Activated CD8-positive, alpha-beta memory T cell treated with anti-CD3 and anti-CD28 coated beads, Interleukin-2, amount 50 U/mL, for 48 hours (primary cell): Measurements from ENCODE around the gene TRMO.

ENCODE experiments used
- DNase-seq: peaks from one replicate; pipeline ENCODE4 v3.0.0-alpha.2; 2020

The TRMO gene

DNA sequence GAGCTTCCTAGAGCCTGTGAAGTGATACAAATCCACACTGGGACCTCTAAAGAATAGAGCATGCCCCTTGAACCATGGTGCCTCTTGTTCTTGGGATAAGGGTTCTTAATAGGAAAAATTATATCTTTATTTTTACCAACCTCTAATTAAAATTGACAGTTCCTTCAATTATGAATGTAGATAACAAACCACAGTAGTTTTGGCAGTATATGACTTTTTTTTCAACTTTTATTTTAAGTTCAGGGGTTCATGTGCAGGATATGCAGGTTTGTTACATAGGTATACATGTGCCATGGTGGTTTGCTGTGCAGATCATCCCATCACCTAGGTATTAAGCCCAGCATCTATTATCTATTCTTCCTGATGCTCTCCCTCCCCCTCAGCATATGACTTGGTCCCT lies 14.7 kb upstream of the TRMO start:
- no peak for DNase-seq

DNA sequence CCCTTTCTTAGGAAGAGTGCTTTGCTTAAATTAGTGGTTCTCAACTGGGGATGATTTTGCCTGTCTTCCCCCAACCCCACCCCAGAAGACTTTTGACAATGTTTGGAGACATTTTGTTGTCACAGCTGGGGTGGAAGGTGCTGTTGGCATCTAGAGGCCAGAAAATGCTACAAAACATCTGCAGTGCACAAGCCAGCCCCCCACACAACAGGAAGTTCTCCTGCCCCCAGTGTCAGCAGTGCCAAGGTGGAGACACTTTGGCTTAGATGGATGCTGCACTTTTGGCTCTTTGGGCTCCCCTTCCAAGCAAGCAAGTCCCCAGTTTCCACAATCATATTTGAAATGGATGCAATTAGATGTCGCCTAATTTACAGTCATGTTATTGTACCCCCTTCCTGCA lies 13.0 kb upstream of the TRMO start:
- DNase-seq = no peak

DNA sequence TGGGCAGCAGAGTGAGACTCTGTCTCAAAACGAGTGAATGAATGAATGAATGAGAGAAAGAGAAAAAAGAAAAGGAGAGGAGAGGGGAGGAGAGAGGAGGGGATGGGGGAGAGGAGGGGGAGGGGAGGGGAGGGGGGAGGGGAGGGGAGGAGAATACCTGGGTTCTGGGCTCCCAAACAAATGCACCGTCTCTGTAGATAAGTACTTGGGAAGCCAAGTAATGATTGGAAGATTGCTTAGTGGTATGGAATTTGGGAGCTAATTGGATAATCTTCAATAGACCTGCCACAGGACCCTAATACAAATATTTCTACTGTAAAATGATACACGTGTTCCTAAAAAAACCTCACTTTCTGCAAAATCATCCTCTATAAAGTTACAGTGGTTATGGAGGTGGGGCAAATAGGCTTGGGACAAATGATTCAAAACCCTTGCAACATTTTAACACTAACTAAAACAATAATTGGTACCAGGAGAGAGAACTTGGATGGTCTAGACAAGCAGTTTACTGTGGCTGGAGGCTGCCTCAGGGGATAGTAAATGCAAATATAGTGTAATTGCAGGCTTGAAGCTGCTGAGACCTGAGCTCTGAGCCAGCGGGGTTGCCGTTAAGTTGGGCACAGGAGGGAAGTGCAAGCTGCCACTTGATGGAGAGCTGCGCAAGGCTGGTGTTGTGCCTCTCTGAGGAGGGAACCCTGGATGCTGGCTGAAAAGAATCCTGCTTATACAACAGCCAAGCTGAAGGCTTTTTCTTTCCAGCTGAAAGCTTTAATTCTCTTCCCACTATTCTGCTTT lies 12.2 kb upstream of the TRMO start:
- no peak for DNase-seq

DNA sequence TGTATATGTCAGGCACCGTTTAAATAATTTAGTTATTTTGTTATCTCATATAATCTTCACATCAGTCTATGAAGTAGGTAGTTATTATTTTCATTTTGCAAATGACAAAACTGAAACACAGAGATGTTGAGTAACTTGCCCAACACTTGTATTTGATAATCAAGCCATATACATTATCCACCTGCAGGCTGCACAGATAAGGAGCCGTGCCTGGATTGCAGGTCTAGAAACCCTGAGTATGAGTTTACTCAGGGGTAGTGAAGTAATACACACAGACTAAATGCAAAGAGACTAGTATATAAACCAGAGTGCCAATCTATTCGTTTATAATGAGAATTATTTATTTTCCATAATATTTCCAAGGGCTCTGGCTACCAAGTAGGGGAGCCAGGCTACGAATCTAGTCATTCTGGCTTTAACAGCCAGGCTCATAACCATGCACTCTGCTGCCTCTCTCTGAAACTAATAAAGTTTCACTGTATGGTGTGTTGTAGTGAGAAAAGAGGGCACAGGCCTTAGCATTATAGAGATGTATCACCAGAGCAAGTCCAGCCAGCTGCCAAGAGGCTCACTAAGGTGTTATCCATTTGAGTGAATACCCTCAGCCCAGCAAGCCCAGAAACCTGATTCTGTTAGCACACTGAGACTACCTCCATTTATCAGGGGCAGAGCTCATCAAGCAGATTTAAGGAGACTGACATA lies 11.1 kb upstream of the TRMO start:
- no peak for DNase-seq

DNA sequence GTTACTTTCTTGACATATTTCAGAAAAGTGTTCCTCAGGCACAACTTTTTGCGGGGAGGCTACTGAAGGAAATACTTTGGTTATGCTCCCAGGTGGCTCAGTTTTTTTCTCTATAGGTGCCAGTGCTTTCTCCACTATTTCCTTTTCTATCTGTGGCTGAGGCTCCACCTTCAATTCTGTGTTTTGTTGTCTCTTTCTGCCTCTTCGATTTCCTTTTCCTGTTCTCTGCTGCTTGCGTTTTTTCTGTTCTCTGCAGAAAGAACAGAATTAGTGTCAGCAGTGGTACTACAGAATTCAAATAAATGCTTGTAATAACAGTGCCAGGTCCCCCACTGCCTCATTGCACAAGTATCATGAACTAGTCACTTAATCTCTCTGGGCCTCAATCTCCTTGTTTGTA lies 8.7 kb upstream of the TRMO start:
- DNase-seq = no peak

DNA sequence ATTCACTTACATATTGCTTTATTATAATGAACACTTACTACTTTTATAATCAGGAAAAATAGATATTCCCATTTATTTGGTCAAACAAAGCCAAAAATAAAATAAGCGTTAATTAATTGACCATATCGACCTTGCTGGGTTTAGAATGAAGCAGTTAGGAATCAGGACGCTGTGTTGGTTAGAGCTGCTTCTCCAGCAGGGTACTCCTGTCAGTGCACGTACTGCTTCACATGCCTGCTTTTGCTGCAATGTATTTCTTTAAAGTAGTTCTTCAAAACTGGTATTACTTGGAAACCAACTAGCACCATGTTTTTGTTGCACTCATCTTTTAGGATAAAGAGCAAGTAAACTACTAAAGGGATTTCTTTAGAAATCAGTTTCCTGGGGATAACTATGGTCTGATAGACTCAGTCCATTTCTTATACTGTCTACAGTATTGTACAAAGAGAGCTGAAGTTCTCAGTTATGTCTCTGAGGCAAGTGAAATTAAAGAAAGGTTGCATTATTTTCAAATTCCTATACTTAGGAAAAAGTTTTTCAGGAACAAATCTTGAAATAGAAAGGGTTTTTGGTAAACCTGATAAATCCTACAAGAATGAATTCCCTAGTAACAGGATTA lies 6.8 kb upstream of the TRMO start:
- no peak for DNase-seq

DNA sequence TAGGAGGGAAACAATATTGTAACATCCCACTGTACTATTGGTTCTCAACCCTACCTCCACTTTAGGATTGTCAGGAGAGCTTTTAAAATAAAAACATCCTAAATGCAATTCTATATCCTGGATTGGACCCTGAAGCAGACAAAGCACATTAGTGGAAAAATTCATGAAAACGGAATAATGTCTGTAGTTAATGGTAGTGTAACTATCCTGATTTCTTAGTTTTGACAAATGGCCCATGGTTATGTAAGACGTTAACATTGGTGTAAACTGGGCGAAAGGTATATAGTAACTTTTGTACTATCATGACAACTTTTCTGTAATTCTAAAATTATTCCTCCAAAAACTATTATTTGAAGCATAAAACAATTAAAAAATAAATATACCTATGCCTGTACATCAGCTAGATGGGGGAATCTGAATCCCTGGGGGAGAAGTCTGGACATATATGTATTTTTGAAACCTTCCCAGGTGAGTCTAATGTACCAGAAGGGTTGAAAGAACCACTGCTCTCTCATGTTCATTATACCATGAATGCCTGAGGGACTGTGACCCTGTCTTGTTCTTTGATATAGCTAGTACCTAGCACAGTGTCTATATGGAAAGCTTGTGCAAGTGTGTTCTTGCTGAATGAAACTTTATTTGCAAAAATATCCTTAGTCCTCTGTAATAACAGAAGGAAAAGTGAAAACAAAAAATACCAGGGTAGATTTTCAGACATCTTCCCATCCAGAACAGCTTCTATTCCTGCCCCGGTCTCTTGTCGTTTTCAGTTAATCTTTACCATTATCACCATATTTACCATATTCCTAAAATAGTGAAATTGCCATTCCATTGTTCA lies 3.4 kb upstream of the TRMO start:
- no peak for DNase-seq

DNA sequence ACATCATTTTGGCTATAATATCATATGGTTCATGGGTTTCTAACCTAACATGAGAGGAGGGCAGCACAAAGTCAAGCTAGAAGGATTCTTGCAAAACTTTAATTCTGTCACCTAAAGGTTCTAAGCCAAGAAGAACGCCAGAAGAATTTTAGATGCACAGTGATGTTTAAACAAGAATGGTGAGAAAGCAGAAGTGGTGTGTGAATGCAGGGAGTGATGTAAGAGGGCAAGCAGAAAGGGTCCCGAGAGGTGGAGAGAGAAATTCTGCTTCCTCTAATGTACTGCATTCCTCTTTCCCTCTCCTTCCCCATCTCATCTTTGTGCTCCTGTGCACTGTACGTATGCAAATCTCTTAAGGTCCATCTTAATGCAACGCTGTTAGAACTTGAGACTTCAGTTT lies 2.1 kb upstream of the TRMO start:
- DNase-seq = no peak

DNA sequence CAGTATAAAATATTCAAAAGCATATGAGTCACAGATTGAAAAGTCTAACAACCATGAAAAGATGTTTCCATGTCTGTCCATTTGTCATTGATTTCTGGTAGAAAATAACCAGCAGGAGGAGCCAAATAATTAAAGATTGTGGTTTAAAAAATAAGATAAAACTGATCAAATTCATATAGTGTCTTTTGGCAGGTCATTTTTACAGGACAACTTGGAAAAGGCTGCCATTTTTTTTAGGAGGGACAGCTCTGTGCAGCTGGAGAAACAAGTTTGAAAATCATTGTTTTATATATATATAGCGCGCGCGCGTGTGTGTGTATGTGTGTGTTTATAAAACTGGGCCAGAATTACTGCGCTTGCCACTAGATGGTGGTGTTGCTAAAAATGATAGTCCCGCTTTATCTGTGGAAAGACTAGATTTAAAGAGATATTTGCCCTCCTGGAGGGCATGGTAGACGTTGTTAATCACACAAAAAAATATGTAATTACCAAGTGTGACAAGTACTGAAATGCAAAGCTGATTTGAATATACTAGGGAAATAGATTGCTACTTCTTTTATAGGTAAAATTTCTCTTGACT lies 1.3 kb upstream of the TRMO start:
- DNase-seq = peak; percentile 79

DNA sequence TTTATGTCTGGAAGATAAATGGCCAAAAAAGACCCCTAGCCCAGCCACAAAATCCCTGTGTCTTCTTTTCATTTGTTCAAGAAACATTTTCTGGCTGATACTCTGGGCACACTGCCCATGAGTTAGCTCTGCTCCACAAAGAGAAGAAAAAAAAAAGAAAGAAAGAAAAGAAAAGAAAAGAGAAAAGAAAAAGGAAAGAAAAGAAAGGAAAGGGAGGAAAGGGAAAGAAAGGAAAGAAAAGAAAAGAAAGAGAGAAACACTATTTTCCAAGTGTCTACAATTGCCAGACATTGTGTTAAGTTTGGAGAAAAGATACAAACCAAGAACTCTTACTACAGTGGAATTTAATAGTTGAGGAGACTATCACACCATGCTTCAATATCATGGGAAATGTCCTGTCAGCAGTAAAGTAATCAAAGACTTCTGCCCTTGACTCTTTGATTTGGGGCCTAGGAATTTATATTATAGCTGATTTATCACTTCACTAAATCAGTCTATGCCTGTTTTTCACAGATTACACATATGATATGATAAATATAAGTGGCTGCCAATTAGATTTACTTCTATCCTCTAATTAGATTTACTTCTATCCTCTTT lies 3.0 kb downstream of the TRMO start:
- DNase-seq = no peak

DNA sequence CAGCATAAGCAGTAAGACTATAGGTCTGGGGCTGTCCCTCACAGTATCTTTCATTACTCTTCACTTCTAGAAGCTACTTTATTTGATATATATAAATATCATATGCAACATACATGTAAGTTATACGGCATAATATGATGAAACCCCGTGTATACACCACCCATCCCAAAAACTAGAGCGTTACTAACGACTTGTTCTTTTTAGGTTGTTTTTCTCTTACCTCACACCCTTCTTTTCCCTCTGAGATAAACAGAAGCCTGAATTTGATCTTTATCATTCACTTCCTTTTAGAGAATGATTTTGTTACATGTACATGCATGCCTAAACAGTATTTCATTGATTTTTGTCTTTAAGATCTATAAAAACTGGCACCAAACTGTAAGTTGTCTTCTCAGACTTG lies 3.7 kb downstream of the TRMO start:
- no peak for DNase-seq

DNA sequence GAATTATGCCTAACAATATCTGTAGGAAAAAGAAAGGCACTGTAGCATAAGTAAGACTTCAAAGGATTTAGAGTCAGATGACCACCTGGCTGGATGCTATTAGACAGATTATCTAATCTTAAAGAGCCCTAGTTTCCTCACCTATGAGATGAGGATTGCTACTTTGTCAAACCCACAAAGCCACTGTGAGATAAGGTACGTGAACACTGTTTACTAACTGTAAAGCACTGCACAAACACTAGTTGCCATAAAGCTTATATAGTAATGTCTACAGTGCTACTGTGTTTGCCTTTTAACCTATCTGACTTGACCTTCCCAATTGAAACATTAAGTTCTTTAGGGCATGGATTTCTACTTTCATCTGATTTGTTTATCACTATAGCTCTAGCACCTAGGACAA lies 10.3 kb downstream of the TRMO start:
- no peak for DNase-seq

DNA sequence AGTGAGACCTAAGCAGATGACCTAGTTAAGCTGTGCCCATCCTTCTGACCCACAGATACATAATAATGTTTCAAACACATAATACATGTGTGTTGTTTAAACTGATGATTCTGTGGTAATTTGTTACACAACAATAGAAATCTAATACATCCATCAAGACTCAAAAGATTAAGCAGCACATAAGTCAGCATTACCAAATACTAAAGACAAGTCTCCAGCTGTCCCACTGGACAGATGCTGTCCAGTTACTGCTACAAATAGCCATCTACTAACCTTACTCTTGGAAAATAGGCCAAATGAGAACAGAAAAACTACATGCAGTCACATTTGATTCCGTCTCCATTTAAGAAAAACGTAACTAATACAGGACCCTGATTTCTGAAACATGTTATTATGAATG lies 10.8 kb downstream of the TRMO start:
- DNase-seq = no peak

DNA sequence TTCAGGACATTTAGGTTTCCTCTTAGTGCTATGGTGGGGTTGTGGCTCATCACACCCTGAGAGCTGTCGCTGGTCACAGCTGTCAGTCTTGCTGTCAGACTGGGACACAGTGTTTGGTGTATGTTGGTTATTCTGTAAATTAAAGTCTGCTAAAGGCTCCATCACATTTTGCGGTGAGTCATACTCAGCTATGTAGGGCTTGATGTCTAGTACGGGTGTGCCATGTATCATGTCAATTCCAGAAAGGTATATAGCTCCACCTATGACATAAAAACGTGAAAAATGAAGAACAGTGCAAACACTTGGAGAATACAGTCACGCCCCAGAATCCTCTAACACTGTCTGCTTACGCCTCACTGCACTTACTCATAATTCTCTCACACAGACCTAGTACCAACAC lies 11.9 kb downstream of the TRMO start:
- no peak for DNase-seq

DNA sequence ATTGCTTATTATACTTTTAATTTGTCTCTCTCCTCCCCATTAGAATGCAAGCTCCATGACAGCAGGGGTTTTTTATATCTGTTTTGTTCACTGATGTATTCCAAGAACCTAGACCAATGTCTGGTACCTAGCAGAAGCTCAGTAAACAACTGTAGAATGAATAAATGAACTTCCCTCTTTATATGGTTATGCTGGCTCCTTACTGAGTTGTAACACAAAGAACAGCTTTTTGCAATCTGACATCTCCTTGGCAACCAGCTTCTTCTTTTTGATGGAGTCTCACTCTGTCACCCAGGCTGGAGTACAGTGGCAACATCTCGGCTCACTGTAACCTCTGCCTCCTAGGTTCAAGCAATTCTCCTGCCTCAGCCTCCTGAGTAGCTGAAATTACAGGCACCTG lies 13.6 kb downstream of the TRMO start:
- DNase-seq = no peak

DNA sequence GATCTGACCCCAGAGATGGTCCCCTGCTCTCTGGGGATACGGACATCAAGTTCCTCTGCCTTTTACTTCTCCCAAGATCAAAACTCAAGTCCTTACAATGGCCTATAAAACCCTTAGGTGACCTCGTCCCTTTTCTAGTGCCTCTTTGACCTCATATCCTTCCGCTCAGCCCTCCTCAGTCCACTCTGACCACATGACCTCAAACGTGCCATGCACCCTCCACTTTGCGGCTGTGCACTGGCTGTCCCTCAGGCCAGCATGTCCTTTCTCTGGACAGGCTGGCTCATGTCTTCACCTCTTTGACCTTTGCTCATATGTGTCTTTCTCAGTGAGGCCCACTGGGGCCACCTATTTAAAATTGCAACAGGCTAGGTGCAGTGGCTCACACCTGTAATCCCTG lies 14.7 kb downstream of the TRMO start:
- DNase-seq = no peak

DNA sequence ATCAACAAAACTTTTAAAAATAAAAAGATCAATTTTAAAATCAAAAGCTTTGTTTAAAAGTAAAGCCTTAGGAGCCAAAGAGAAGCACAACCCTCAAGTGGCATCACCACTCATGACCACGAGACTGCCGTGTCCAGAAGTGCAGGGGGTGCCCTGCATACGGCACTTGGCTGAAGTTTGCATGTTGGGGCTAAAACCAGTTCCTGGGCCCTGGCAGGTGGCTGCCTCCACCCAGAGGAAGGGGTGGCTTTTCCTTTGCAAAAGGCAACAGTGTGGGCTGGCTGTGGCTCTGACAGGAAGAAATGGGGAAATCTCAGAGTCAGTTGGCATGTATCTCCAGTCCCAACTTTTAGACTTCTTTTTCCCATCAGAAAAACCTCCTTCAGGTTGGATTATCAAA lies 15.3 kb downstream of the TRMO start:
- DNase-seq = no peak

DNA sequence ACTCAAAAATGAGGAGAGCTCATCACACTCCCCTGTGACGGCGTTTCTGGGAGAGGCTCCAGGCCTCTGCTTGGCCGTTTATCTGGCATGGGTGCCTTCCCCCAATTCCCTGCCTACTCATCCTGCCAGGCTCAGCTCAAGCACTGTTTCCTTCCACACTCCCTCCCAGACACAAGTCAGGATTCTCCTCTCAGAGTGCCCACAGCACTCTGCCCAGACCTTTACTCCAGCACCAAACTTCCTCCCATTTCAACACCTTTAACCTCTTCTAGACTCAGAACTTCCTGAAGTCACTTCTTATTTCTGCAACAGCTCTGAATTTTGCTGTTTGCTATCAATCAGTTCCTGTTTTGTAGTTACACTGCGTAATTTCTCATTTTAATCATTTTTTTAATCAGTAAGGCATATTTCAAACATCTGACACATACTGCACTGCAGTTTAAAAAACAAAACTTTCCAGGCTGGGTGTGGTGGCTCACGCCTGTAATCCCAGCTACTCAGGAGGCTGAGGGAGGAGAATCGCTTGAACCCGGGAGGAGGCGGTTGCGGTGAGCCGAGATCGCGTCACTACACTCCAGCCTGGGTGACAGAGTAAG lies 16.0 kb downstream of the TRMO start:
- no peak for DNase-seq

DNA sequence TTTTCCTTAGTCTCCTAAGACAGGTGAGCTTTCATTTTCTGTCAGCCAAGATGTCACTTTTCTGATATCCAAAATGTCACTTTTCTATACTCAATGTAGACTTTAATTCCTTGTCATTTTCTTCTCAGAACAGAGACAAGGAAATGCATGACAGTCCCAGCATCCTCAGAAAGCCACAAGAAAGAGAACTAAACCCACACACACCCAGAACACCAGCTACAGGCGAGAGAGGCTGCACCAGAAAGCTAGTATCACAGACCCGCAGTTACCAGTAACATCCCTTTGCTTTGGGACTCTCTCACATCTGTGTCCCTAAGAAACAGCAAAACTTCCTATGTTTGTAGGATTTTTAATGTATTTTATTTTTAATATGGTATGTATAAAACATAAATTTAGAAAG lies 17.1 kb downstream of the TRMO start:
- DNase-seq = no peak

DNA sequence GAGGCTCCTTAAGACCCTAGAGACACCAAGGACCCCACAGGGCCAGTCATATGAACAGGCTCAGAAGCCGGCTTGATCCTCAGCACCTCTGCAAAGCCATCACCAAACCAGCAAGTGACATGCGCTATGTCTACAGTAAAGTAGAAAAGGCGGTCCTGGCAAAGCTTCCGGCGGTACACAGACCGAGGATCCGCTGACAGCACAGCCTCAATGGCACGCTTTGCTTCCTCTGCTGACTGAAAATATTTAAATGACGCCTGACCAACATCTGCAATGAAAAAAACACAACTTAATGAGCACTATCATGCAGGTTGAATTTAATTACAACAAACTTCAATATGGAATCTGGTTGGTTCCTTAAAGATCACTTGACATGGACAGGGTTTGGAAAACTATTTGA lies 17.6 kb downstream of the TRMO start:
- DNase-seq = peak; percentile 66

DNA sequence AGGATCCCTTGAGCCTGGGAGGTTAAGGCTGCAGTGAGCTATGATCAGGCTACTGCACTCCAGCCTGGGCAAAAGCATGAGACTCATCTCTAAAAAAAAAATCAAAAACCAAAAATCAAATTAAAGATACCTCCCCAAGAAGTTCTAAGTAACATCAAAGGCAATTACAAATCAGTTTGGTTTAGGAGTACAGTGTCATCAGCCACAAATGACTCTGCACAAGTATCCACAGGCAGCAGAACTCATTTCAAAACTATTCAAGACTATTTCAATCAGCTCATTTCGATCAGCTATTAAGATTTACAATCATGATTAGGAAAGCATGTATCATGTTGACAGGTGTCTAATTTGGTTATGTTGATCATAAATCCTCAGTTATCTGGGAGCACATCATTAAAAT lies 19.1 kb downstream of the TRMO start:
- no peak for DNase-seq
